ENCODE results near the gene TPD52L2. TPM values are rescaled to one million over a fixed set of nuclear protein-coding genes. Genes with fewer than 3 reads are reported as not detected.
"Not testable (repeated sequence)": the region's sequence is repeated elsewhere in the genome, so short reads cannot be mapped to it uniquely, and the experiment has no call there.

Gene TPD52L2
- polyA plus RNA-seq, 1 donor: 76.8 TPM

DNA sequence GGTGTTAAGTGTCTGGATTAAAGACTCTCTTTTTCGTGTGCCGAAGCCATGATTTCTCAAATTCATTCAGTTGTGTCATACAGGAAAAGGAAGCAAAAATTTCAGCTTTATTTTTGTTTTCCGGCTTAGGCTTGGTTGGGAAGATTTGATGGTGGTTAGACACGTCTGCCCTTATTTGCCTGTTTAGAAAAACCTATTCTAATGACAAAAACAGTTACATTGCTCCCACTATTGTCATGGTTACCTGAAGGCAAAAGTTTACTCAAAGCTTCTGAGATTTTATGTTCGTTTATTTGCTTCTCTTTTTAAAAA lies 30.8 kb downstream of the TPD52L2 start:
- no peak for DNase-seq (ENCODE audit: low read depth)

DNA sequence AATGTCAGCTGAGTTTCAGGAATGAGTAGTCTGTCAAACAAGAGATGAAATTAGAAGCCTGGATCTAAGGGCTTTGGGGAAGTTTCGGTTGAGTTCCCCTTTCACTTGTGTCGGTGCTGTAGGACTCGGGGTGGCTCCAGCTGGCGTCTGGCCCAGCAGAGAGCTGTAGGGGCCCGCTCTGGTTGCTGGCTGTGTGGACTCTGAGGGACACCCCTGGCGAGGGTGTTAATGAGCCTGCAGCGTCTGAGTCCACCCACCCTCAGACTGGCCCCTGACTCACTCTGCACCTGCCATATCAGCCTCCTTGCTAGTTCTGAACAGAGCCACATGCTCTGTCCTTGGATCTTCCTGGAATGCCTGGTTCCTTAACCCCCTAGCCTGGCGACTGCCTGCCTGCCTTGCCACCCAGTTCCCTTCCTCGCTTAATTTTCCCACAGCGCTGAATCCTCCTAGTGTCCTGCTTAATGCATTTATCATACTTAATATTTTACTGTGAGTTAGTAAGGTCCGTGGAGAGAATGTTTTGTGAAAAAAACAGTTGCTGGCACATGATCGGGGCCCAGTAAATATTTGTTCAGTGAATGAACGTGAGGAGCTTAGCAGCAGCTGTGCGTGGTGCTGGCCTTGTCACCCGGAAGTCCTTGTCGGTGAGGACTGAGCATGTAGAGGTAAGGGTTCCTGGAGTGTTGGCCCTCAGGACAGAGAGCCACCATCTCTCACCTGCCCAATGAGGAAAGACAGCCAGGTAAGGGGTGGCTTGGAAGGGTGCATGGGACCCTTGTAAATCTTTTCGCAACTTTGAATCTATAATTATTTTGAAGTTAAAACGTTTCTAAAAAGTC lies 31.4 kb downstream of the TPD52L2 start:
- no peak for DNase-seq (ENCODE audit: low read depth)

DNA sequence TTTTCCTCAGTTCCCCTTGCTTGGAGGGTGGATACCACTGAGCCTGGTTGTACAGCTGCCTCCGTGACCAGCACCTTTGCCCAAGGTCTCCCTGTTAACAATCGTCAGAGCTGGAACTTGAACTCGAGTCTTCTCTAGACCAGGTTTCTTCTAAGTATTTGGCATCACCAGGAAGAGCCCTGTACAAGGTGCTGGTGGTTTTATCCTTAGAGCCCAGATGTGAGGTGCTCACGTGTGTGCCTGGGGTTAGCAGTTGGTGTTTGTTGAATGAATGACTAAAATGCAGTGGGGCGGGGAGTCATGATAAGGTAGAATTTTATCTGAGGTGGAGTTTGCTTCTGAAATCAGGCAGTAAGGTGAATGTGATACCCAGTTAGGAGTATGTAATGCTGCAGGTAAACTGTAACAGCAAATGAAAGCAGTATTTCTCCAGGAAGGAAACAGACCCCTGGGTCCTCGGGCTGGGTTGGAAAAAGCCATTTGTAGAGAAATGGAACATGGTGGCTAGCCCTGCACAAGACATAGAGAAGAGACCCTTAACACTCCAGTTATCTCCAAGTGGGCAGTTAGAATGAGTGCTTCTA lies 33.0 kb downstream of the TPD52L2 start:
- no peak for DNase-seq (ENCODE audit: low read depth)

DNA sequence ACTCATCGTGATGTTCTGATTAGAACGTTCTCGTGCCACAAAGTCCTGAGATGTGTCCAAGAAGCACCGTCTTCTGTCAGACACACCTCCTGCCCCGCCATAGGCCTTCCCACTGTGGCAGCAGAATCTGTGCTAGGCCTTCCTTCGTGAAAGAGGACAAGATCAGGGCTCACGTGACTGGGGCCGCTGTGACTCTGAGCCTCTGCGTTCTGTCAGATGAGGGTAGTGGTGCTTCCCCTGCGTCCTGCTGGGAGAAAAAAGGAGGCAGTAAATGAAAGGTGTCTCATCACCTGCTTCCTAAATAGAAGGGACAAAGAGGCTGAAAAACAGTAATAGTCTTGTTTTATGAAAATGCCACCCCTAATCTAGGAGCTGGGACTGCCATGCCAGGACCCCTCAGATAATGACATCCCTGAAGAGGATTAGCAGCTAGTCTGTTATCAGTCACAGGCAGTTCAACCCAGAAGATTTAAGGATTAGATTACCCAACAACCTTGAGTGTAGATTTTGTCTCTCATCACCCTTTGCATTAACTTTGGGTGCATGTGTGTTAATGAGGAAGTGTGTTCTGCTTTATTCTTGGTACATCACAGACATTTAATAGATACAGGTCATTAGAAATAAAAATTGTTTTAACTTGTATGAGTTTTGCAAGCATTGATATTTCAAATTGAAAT lies 34.0 kb downstream of the TPD52L2 start:
- DNase-seq (ENCODE audit: low read depth): no peak

DNA sequence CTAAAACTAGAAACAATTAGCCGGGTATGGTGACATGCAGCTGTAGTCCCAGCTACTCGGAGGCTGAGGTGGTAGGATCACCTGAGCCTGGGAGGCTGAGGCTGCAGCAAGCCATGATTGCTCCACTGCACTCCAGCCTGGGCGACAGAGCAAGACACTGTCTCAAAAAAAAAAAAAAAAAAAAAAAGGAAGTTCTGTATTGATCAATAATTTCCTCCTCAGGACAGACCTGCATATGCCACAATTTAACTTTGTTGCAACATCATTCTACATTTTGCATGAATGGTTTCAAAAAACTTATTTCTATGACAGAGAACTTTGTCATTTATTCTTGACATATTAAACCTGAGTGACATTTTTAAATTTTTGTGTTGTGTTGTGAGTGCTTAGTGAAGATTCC lies 35.3 kb downstream of the TPD52L2 start:
- no peak for DNase-seq (ENCODE audit: low read depth)

DNA sequence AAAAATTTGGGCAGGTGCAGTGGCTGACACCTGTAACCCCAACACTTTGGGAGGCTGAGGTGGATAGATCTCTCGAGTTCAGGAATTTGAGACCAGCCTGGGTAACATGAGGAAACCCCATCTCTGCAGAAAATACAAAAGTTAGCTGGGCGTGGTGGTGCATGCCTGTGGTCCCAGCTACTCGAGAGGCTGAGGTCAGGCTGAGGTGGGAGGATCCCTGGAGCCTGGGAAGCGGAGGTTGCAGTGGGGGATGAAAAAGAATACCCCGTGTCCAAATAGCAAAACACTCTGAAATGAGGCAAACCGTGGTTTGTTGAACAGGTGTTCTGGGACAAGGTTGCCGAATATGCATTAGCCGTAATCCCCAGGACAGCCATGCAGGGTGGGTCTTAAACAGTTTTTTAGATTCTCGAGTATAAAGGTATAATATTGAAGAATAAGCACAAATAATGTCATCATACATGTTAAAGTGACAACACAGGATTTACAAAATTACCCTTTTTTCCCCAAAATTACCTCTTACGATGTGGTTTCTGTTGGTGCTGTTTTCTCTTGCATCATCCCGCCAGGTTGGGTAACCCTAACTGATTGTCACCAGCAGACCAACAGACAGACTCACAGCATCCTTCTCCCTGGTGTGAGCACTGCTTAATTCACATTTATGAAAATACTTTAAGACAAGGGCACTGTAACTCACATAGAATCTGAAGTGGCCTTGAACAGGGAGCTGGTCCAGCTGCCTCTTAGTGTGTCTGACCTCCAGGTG lies 38.9 kb downstream of the TPD52L2 start:
- no peak for DNase-seq (ENCODE audit: low read depth)

DNA sequence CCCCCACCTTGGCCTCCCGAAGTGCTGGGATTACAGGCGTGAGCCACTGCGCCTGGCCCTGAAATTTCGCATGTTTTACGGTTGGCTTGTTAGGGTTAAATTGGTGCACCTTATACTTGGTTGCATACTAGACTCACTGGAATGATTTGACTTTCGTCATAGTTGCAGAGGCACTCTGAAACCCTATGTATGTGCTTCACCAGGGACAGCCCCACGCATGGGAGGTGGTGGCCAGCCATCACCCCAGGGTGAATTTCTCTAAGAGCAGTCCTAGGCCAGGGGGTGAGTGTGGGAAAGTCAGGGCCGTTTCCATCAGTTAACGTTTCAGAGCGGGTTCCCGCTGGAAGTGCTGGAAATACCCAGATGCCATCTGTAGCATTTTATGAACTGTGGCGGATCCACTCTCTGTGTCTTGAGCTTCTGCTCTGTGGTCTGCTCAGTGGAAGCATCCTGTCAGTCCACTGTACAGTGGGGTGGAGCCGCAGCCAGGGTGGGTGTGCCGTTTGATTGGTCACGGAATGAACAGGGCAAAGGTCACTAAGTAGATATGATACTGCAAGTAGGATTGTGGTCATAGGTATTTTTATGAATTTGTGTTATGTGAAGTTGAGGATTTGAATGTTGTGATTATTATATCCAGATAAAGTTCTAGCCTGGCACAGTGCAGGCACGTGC lies 43.1 kb downstream of the TPD52L2 start:
- no peak for DNase-seq (ENCODE audit: low read depth)

DNA sequence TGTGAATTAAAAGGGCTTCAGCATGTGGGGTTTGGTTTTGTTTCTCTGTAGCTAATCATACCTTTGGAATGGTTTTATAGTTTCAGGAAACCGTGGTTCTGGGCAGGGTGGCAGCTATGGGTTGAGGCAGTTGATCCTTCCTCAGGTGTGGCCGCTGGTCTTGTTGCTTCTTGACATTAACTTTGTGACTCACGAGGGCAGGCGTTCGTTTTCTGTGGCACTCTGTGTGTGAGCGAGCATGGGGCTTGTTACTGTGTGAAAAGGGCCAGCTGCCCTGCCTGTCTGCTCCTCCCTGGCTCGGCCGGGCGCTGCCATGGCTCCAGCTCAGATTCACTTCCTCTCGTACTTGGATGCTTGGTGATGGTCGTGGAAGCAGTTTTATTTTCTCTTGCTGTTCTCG lies 46.1 kb downstream of the TPD52L2 start:
- no peak for DNase-seq (ENCODE audit: low read depth)

DNA sequence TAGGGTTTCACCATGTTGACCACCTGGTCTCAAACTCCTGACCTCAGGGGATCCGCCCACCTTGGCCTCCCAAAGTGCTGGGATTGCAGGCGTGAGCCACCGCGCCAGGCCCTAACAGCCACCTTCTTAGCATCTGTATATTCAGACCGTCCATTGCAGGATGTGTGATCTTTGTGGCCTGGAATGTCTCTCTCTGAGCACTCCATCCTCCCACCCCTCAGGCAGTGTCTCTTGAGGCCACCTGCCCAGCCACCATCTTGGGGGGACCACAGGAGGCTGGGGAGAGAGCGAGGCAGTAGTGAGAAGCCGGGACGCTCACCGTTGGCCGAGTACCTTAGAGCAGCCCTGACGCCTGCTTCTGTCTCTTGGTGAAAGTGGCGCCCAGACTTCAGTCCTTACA lies 48.7 kb downstream of the TPD52L2 start:
- no peak for DNase-seq (ENCODE audit: low read depth)

DNA sequence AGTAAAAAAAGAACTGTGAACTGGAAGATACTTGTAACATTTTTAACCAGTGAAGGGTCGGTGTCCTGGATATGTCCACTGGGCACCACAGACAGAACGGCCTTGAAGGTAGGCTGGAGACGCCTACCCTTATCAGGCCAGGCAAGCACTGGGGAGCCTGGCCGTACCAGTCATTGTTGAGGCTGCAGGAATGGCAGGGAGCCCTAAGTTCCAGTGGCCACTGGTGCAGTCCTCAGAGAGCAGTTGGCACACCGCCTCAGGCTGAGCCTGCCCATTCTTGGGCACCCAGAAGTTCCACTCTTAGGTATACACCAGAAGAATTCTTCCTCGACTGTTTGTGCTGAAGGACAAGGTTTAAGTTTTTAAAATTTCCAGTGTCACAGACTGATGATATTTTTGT lies 50.4 kb downstream of the TPD52L2 start:
- no peak for DNase-seq (ENCODE audit: low read depth)

DNA sequence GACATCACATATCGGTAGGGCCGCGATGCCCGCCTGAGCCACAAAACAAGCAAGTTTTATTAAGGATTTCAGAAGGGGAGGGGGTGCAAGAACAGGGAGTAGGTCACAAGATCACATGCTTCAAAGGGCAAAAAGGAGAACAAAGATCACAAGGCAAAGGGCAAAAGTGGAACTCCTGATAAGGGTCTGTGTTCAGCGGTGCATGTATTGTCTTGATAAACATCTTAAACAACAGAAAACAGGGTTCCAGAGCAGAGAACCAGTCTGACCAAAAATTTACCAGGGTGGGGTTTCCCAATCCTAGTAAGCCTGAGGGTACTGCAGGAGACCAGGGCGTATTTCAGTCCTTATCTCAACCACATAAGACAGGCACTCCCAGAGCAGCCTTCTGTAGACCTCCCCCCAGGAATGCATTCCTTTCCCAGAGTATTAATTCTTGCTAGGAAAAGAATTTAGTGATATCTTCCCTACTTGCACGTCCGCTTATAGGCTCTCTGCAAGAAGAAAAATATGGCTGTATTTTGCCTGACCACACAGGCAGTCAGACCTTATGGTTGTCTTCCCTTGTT lies 51.4 kb downstream of the TPD52L2 start:
- not testable (repeated sequence) for DNase-seq (ENCODE audit: low read depth)

DNA sequence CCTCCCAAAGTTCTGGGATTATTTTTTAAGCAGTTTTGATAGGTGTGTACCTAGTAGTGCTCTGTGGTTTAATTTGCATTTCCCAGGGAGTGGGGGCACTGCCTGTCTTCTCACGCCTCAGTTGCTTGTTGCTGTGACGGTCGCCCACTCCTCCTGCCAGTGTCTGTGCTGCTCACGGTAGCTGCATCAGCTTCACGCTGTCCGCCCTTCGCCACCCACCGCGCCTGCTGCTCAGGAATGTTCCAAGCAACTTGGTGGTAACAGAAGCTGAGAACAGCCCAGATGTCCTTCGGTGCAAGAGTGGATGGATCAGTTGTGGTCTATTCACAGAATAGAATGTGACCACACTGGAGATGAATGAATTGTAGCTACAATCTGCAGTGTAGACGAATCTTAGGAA lies 52.7 kb downstream of the TPD52L2 start:
- DNase-seq (ENCODE audit: low read depth): no peak

DNA sequence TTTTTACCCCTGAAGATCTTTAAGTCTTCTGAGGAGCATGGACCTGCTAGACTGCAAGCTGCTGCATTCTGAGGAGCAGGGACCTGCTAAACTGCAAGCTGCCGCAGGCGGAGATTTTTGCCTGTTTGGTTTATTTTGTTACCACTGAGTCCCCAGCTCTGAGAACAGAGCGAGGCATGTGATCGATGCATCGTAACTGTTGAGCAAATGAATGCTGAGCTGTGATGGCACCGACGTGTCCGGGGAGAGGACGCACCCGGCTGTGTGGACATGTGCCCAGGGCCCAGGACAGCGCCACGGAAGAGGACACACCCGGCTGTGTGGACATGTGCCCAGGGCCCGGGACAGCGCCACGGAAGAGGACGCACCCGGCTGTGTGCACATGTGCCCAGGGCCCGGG lies 54.1 kb downstream of the TPD52L2 start:
- no peak for DNase-seq (ENCODE audit: low read depth)

DNA sequence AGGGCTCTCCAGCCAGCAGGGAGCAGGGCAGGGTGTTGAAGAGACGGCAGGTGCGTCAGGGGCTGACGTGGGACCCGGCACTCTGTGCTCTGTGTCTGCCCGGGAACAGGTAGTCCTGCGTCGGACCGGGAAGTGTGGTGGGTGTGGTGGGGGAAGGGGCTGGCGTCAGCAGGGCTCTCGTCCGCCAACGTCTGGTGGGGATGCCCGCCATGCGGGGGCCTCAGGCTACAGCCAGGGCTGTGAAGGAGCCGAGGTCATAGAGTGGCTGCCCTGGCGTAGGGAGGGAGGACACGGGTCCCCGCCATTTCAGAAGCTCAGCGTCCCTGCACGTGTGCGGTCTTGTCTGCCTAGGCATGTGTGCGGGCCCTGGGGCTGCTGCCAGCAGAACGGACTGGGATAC lies 55.2 kb downstream of the TPD52L2 start:
- no peak for DNase-seq (ENCODE audit: low read depth)

DNA sequence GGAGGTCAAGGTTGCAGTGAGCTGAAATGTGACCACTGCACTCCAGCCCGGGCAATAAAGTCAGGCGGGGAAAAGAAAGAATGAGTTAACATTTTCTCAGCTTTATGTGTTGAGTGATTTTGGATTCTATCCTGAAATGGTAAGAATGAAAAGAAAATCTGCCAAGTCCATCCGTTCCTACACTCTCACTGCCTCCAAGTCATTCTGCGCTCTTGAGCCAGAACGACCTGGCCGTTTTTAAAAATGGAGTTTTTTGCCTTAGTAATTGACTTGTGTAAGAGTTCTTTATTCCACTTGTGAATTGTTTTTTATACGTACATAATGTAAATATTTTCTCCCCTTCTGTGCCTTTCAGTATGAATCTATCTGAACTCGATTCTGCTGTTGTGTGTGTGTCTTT lies 58.6 kb downstream of the TPD52L2 start:
- no peak for DNase-seq (ENCODE audit: low read depth)

DNA sequence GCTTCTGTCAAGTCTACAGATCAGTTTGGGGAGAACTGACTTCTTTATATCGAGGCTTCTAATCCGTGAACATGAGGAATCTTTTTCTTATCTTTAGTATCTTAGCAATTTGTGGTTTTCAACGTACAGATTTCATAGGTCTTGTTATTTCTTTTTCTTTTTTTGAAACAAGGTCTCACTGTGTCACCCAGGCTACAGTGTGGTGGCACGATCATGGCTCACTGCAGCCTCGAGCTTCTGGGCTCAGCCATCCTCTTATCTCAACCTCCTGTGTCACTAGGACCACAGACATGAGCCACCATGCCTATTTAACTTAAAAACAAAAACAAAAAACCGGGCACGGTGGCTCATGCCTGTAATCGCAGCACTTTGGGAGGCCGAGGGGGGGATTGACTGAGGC lies 59.2 kb downstream of the TPD52L2 start:
- DNase-seq (ENCODE audit: low read depth): no peak

DNA sequence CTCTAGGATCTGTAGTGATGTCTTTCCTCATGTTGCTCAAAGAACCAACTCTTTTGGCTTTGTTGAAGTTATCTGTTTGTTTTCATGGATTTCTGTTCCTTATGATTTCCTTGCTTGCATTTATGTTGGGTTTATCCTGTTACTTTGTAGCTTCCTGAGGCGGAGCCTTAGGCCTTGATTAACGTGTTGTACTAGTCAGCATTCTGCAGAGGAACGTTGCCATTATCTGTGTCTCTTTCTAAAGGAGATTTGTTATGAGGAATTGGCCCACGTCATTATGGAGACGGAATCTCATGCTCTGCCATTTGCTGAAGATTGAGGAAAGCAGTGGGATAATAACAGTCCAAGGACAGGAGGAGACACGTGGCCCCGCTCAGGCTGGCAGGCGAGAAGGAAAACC lies 61.2 kb downstream of the TPD52L2 start:
- DNase-seq (ENCODE audit: low read depth): no peak

DNA sequence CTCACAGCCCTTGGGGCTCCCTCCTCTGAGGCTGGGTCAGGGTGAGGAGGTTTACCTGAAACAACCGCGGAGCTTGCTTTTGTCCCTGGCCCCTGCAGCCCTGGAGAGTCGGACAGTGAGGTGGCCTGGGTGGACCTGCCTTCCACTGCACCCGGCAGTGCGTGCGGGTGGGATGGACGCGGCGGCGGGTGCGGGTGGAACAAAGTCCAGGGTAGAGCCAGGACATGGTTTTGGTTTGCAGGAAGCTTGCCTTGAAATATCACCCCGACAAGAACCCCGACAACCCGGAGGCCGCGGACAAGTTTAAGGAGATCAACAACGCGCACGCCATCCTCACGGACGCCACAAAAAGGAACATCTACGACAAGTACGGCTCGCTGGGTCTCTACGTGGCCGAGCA lies 64.0 kb downstream of the TPD52L2 start:
- no peak for DNase-seq (ENCODE audit: low read depth)

DNA sequence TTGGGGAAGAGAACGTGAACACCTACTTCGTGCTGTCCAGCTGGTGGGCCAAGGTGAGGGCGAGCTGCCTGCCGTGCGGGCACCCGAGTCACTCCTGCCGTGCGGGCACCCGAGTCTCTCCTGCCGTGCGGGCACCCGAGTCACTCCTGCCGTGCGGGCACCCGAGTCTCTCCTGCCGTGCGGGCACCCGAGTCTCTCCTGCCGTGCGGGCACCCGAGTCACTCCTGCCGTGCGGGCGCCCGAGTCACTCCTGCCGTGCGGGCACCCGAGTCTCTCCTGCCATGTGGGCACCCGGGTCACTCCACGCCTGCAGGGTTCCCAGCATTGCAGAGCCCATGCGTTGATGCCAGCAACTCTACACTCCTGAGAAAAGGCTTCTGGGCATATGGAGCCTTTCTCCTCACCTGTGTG lies 64.4 kb downstream of the TPD52L2 start:
- not testable (repeated sequence) for DNase-seq (ENCODE audit: low read depth)

DNA sequence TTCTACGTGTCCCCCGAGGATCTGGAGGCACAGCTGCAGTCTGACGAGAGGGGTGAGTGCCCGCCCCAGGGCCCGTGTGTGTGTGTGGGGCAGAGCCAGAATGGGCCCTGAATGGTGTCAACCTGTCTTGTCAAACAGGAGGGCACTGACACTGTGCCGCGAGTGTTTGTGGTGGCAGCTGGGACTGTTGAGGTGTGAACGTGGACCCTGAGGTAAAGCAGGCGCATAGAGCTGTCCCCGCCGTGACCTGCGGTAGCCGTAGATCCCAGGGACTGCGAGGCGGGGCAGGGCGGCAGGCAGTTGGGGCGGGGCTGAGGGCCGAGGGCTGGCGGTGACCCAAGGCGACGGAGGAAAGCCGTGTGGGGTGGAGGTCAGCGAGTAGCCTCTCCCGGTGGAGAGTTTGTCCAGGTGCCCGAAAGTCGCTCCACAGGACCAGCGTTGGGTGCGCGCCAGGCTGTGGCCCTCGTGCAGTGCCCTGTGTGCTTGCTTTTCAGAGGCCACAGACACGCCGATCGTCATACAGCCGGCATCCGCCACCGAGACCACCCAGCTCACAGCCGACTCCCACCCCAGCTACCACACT lies 66.0 kb downstream of the TPD52L2 start:
- no peak for DNase-seq (ENCODE audit: low read depth)

DNA sequence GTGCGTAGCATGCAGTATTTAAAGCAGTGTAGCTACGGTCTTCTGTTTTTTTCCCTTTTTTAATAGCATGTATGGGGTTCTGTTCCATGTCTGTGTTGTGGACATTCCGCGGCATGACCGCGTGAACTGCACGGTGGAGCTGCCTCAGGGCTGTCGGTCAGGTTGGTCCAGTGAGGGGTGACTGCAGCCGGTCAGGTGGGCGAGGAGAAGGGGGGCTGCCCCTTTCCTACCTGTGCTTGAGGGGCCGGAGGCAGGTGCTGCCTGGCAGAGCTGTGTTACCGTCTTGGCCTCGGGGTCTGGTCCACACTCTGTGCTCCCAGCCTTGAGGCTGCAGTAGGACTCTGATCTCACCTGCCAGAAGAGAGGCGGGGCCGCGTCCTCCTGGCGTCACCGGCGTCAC lies 66.7 kb downstream of the TPD52L2 start:
- no peak for DNase-seq (ENCODE audit: low read depth)

Data from forelimb muscle (tissue), 1 donor.